Measurements from ENCODE around the gene SLC39A11.

The SLC39A11 gene

GRCh38 chr17:73107191-73107590 lies 14.7 kb upstream of the SLC39A11 start:
- DNase-seq (ENCODE audit: low read depth) = no peak

GRCh38 chr17:73105431-73105830 lies 12.9 kb upstream of the SLC39A11 start:
- DNase-seq (ENCODE audit: low read depth) = no peak

DNA sequence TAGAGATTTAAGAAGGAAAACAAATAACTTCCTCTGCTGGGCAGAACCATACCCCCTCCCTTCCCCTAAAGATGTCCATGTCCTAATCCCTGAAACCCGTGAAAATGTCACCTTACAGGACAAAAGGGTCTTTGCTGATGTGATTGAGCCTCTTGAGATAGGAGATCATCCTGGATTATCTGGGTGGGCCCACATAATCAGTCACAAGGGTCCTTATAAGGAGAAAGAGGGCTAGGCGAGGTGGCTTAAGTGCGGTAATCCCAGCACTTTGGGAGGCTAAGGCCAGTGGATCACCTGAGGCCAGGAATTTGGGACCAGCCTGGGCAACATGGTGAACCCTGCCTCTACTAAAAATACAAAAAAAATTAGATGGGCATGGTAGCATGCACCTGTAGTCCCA lies 12.0 kb upstream of the SLC39A11 start:
- DNase-seq (ENCODE audit: low read depth) = no peak

DNA sequence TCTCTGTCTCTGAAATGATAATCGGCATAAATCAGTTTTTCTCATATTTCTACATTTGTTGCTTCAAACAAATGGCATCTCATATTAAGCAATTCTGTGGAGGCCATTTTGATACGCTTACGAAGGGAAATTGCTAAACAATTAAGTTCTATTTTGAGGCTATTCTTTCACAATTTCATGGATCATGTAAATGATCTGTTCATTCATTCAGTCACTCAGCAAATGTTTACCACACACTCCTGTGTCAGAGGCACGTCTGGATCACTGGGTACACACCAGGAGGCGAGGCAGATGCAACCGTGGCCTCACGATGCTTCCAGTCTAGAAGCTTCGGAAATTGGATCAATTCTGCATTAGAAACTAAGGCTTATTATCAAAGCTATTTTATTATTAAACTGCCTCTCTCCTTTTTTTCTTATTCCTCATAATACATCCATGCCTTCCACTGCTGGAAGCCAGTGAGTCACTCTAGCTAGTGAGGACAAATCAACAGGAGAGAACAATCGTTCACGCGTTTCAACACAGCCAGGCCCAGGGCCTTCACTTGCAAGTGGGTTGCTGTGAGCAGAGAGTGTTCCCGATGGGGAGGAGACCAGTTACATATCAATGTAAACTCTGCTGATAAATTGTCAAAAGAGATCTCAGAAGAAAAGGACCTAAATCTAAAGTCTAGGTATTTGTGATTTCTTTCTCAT lies 11.3 kb upstream of the SLC39A11 start:
- DNase-seq (ENCODE audit: low read depth) = peak; percentile 22

DNA sequence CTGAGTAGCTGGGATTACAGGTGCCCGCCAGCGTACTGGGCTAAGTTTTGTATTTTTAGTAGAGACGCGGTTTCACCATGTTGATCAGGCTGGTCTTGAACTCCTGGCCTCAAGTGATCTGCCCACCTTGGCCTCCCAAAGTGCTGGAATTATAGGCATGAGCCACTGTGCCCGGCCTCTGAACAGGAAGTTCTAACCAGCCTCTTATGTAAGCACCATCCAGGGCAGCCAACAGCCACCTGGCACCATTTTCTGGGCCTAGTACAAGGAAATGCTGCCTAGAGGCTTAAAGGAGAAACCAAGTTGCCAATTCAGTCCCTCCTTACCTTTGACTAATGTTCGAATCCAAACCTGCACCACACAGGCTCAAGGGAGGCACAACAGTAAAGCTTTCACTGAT lies 8.5 kb upstream of the SLC39A11 start:
- DNase-seq (ENCODE audit: low read depth) = no peak

GRCh38 chr17:73100363-73100762 lies 7.9 kb upstream of the SLC39A11 start:
- DNase-seq (ENCODE audit: low read depth) = no peak

- no peak for DNase-seq (ENCODE audit: low read depth)
These were observed 7.0 kb upstream of the SLC39A11 start for GRCh38 chr17:73099511-73099910.

- DNase-seq (ENCODE audit: low read depth) = no peak
These were observed 6.4 kb upstream of the SLC39A11 start for GRCh38 chr17:73098919-73099318.

DNA sequence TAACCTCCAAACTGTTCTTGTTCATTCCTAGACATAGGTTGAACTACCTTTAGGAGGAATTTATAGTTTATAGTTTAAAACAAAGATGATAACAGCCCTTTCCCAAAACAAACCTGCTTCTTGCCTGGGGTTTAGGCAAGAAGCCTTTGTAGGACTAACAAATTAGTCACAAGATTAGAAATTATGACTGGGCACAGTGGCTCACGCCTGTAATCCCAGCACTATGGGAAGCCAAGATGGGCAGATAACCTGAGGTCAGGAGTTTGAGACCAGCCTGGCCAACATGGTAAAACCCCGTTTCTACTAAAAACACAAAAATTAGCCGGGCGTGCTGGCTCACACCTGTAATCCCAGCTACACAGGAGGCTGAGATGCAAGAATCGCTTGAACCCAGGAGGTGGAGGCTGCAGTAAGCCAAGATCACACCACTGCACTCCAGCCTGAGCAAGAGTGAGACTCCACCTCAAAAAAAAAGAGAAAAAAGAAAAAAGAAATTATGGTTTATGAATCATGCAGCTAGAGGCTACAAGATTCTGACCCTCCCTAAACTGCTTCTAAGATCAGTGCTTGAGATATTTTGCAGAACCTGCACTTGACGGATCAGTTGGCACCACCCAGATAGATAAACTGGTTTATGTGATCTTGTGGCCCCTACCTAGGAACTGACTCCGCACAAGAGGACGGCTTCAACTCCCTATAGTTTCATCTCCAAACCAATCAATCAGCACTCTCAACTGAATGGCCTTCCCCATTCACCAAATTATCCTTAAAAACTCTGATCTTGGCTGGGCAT lies 5.7 kb upstream of the SLC39A11 start:
- DNase-seq (ENCODE audit: low read depth) = peak; percentile 5

GRCh38 chr17:73096866-73097265 lies 4.4 kb upstream of the SLC39A11 start:
- peak; percentile 69 for DNase-seq (ENCODE audit: low read depth)

- no peak for DNase-seq (ENCODE audit: low read depth)
These were observed 3.7 kb upstream of the SLC39A11 start for GRCh38 chr17:73096211-73096610.

- DNase-seq (ENCODE audit: low read depth) = no peak
These were observed 798 bp upstream of the SLC39A11 start for GRCh38 chr17:73093286-73093685.

- peak; percentile 41 for DNase-seq (ENCODE audit: low read depth)
These were observed 542 bp downstream of the SLC39A11 start for GRCh38 chr17:73091770-73092522.

DNA sequence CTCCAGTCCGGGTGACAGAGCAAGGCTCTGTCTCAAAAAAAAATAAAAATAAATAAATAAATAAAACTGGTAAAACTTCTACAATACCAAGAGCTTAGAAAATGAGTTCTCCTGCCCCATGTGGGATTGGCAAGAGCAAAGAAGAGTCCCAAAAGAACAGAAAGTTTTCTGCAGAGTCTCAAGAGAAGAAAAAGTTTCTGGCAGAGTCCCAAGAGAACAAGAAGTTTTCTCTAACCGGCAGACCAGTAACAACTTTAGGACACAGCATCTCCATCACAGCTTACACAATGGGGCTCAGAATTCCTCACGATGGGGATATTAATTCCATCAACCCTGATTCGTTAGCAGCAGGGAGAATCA lies 1.1 kb downstream of the SLC39A11 start:
- DNase-seq (ENCODE audit: low read depth) = peak; percentile 2

GRCh38 chr17:73090396-73091202 lies 1.9 kb downstream of the SLC39A11 start:
- DNase-seq (ENCODE audit: low read depth) = no peak

DNA sequence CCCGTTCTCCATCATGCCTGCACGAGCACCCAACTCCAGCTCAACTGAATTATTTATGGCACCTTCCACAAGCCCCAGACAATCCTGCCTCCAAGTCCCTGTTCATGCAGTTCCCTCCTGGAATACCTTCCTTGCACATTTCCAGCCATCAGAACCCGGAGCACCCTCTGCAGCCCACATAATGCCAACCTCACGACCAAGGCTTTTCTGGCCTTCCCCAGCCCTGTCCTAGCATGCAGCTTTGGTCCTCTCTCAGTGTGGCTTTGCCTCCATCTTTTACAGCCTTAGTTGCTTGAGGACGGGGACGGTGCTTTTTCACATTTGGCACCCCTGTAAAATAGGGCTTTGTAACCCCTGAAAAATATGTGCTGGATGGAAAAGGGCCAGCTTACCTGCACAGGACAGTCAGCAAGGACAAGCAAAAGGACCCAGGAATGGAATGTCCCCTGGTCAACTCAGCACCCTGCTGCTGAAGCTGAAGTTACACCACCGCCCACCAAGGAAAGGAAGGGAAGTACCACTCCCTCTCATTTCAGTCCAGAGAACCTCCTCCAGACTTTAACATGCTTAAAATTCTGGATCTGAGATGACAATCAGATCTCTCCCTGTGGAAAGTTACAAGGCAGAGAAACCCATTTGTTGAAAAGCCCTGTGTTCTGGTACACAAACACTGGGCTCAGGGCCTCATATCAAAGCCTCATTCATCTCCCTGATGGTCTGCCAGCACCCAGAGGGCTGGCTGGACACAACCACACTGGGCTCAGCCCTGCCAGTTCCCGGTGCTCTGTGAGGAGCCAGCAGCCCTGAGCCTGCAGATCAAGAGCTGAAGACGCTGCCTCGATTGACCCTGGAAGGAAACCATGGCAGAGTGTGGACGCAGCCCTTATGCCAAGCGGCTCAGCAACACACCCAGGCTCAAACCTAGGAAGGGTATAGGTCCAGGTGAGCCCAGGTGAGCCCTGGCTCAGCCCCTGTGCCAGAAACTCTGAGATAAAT lies 2.9 kb downstream of the SLC39A11 start:
- DNase-seq (ENCODE audit: low read depth) = no peak

GRCh38 chr17:73088561-73088960 lies 3.9 kb downstream of the SLC39A11 start:
- no peak for DNase-seq (ENCODE audit: low read depth)

- no peak for DNase-seq (ENCODE audit: low read depth)
These were observed 9.1 kb downstream of the SLC39A11 start for GRCh38 chr17:73083432-73083831.

- DNase-seq (ENCODE audit: low read depth) = no peak
These were observed 17.9 kb downstream of the SLC39A11 start for GRCh38 chr17:73074566-73074965.

DNA sequence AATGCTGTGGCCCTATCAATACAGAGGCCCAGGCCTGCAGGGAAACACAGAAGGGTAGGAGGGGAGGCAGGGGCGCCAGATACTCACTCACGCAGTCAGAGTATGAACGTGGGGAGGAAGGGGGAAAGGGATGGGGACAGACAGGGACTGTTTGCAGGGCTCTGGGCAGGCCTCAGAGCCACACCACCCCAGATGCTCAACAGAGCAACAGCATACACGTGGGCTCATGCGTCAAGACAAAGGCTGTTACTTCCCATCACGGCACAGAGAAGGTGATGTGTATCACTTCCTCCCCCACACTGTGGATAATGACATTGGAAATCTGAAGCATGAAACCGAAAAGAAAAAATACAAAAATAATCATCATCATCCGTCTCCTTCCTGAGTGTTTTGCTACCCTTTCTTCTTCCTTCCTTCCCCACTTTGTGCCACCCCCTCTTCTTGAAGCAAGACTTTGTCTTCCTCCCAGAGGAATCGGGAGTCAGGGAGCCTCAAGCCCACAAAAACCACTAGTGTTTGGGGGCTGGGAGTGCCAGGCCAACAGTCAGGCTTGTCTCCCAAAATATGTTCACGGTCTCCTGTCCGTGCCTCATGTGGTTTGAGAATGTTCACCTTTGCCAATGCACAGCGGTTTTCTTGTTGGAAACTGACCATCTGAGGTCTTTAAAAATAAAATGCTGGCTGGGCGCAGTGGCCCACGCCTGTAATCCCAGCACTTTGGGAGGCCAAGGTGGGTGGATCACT lies 20.1 kb downstream of the SLC39A11 start:
- no peak for DNase-seq (ENCODE audit: low read depth)

Data from amniotic epithelial cell (primary cell).